ENCODE results near the gene SPSB3.
"Not testable (repeated sequence)": the region's sequence is repeated elsewhere in the genome, so short reads cannot be mapped to it uniquely, and the experiment has no call there.

SPSB3 gene

DNA sequence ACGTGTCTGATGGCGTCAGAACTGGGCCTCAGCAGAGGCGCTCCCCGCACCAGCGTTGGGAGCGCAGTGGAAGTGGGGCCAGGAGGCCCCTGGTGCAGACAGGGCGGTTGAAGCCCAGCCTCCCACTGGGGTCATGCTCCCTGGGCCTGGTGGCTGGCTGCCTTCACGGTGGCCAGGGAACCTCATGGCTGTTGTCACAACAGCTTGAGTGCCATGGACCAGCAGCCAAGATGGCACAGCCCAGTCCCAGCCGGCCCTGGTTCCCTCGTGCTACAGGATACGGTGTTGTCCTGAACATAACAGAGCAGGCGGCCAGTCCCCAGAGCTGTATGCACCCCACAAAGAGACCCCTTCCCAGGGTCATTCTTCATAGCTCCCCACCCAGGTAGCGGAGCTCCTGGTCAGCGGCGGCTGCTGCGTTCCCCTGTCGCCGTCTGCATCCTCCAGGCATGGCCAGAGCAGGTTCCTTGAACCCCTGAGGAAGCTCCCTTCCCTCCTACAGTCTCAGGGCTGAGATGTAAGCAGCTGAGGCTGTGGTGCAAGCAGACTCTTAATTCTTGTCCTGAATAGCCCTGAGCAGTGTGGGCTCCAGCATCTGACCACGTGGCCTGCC is 40.7 kb downstream of the SPSB3 start:
- no peak for DNase-seq (ENCODE audit: low read depth)

DNA sequence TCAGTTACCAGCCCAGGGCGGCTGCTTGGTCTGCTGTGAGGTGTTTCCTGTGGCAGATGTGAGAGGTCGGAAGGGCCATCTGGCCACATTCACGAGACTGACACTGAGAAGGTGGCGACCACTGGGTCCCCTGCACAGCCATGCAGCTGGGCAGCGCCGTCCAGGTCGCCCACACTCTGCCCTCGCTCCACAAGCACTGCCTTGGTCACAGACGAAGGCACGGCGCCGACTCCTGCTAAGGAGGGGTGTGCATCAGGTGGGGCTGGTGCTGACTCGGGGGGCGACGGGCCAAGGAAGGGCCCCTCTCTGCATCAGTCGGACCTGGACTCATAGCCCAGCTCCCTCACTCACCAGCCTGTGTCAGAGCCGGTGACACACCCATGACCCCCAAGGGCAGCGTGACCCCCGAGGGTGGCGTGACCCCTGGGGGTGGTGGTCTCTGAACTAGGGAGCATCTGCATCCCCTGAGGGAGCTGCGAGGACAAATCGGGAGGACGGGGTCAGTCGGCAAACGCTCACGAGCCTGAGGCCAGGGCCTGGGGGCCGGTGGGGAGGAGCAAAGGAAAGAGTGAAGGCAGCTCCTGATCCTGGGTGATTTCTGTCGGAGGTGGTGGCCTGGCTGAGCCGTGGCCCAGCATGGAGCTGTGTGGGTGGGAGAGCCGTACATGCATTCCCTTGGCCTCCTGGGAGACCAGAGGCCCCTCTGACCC is 41.4 kb downstream of the SPSB3 start:
- DNase-seq (ENCODE audit: low read depth), result no peak

DNA sequence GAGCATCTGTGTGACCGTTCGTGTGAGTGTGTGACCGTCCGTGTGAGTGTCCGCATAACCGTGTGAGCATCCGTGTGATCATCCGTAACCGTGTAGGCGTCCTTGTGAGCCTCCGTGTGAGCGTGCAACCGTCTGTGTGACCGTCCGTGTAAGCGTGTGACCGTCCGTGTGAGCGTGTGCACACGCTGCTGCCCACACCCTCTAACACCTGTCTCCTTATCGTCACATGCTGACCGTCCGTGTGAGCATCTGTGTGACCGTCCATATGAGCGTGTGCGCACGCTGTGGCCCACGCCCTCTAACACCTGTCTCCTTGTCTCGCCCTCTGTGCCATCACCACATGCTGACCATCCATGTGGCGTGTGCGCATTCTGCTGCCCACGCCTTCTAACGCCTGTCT is 42.1 kb downstream of the SPSB3 start:
- no peak for DNase-seq (ENCODE audit: low read depth)

DNA sequence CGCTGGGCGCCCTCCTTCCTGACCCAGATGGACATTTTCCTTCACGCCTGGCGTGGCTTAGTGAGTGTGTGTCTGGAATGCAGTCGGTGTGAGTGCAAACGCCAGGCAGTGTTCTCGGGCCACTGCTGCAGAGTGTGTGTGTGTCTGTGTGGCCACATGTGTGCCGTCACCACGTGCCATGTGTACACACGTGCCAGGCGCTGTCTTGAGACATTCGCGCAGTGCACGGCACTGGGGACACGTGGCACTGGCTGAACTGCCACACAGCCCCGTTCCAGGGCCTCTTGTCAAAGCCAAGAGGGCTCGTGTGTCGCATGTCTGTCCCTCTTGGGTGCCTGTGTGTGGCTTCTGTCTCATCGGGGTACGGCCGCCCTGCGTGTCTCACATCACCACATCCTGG is 47.6 kb downstream of the SPSB3 start:
- DNase-seq (ENCODE audit: low read depth), result no peak

DNA sequence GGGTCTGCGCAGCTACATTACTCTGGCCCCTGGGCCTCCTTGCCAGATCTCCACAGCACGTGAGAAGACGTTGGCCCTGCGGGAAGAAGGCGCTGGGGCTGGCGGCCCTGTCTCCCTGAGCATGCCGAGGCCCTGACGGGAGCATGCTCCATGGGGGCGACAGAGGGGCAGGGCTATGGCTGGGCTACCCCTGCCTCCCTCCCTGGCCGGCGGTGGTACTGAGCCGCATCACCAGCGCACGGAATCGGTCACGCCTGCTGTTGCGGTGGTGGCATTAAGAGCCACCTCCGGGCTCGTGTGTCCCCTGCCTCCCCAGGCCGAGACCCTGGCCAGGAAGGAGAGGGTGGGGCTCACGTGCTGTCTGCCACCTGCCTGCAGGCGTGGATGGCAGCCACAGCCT is 48.2 kb downstream of the SPSB3 start:
- DNase-seq (ENCODE audit: low read depth), result no peak

DNA sequence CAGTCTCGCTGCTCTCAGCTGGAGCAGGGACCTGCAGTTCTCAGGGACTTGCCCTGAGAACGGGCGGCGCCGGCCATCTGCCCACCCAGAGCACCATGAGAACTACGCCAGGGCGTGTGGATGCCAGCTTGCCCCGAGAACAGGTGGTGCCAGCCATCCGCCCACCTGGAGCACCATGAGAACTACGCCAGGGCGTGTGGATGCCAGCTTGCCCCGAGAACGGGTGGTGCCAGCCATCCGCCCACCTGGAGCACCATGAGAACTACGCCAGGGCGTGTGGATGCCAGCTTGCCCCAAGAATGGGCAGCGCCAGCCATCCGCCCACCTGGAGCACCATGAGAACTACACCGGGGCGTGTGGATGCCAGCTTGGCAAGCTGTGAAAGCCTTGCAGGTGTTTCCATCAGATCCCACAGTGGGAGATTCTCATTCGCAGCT is 49.8 kb downstream of the SPSB3 start:
- not testable (repeated sequence) for DNase-seq (ENCODE audit: low read depth)

DNA sequence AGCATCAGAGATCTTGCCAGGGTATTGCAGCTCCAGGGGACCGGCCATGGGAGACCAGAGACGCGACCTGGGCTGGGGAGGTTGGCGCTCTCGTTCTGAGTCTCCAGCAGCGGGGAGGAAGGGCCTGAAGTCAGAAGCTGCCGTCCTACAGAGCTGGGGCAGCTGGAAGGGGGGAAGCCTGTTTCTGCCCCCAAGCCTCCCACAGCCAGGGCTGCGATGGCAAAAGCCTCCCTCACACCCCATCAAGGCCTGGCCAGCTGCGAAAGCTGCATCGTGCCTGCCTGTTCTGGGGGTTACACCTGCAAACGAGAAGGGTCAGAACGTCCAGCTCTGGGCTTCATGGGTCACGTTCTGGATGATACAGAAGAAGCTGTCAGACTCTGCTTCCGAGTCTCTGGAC is 50.3 kb downstream of the SPSB3 start:
- no peak for DNase-seq (ENCODE audit: low read depth)

DNA sequence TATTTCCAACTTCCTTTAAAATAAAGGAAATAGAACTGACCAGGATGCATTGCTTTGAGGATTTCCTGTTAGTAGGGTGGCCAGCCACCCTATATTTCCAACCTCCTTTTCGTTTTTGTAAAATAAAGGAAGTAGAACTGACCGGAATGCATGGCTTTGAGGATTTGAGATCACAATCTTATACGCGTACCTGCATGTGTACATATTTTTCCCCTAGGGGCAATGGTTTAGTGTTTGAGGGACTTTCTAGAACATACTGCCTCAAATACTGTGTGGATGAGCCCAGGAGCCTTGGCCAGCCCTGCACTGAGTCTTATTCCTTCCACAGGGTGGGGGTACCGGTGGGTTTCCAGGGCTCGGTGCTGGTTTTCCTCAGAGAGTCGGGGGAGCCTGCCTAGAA is 50.8 kb downstream of the SPSB3 start:
- no peak for DNase-seq (ENCODE audit: low read depth)

DNA sequence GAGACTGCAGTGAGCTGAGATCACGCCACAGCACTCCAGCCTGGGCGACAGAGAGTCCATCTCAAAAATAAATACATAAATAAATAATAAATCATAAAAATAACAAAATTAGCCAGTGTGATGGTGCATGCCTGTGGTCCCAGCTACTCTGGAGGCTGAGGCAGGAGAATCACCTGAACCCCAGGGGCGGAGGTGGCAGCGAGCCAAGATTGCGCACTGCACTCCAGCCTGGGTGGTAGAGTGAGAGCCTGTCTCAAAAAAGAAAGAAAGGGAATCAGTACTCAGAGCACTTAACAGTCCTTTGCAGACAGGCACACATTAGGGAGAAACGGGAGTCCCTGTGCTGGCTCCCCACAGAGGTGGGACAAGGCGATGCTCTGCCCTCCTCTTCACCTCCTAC is 51.3 kb downstream of the SPSB3 start:
- DNase-seq (ENCODE audit: low read depth), result no peak

DNA sequence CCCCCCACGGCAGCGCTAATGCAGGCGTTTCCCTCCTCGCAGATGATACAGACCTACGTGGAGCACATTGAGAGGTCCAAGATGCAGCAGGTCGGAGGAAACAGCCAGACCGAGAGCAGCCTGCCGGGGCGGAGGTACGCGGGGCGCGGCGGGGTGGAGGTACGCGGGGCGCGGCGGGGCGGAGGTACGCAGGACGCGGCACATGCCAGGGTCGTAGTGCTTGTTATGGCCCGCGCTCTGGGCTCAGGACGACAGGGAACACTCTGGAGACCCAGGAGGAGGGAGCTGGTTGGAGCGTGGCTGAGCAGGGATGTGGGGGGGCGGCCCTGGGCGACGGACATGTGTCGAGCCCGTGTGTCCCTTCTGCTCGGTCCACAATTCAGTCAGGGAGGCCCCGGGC is 52.9 kb downstream of the SPSB3 start:
- no peak for DNase-seq (ENCODE audit: low read depth)

DNA sequence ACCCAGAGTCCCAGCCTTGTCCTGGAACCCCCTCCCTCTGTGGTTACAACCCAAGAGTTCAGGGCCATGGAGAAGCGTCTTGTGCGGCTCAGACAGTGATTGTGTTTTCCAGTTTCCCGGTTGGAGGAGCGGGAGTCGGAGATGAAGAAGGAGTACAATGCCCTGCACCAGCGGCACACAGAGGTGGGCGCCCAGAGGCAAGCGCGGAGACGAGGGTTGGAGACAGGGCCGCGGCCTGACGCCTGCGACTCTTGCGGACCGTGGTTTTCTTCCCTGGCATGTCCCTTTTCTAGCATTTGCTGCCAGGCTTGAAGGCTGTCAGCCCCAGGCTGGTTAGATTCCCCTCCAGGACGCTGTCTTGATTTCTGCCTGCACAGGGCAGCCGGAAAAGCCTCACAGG is 53.3 kb downstream of the SPSB3 start:
- no peak for DNase-seq (ENCODE audit: low read depth)

DNA sequence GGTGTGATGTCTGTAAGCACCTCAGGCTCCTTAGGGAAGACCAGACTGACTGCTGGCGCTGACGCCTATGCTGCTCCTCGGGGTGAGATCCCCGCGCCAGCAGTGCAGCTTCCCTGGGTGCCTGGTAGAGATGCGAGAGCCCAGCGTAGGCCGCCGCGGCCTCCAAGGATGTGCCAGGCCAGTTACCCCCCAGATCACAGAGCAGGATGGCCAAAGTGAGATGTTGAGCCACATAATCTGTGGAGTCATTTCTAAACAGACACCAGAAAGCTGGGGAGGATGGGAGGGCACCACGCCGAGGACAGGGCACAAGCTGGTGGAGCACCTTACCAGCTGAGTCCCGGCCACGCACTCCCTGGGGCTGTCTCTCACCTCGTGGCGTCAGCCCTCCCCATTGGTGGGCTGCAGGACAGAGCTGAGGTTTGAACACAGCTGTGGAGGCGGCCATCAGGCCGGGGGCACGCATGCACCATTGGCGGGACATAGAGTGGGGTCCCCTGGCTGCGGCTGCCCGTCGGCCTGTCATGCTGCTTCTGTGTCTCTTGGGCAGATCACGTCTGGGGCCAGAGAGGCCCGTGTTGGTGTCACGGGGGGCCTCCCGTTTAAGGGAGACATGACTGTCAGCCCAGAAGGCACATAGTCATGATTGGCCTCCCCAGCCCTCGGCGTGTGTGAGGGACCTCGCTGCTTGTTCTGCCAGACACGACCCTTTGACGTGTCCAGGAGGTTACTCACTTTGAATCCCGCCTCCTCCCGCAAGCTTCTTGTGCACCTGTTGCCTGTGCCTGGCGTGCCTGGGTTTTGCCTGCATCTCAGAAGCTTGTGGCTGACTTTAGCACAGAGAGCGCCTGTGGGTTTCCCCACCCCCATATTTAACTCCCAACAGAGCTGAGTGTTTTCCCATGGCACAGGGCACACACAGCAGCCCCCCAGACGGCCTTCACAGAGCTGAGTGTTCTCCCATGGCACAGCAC is 54.4 kb downstream of the SPSB3 start:
- DNase-seq (ENCODE audit: low read depth), result no peak
